Keratinocyte (primary cell): ENCODE data around the gene ARID1B. TPM values are rescaled to one million over a fixed set of nuclear protein-coding genes. Genes with fewer than 3 reads are reported as not detected.

Experiments
- DNase-seq: peaks from one replicate; pipeline ENCODE4 v3.0.0-alpha.2; 2011; ENCODE audit warnings: low read depth, missing footprints, low spot score
- FAIRE-seq: peaks from 2 replicates; lab custom pipeline; 2011; peaks lifted over from hg19 to GRCh38; lab: Jason Lieb, UNC
- H2AFZ ChIP-seq: 2 replicates; pipeline ENCODE4 v1.6.0; 2012; ENCODE audit warnings: low read length, control low read depth, inconsistent platforms; ENCODE audit not compliant: control insufficient read depth
- H3K27ac ChIP-seq: 2 replicates; pipeline ENCODE4 v1.5.1; 2011; ENCODE audit warnings: low read length; ENCODE audit not compliant: control insufficient read depth, insufficient read depth
- H3K27me3 ChIP-seq: 3 replicates; pipeline ENCODE4 v1.6.0; 2011; ENCODE audit warnings: low read length; ENCODE audit not compliant: control insufficient read depth, insufficient read depth; ENCODE audit errors: extremely low read depth
- H3K36me3 ChIP-seq, 2 experiments: 2 replicates in 1 of 2; 3 replicates in 1 of 2; pipeline ENCODE4 v1.5.1; 2011; ENCODE audit warnings: low read length in 2 of 2, mild to moderate bottlenecking in 1 of 2; ENCODE audit not compliant: control insufficient read depth in 2 of 2, insufficient read depth in 2 of 2; ENCODE audit errors: extremely low read depth in 1 of 2
- H3K4me1 ChIP-seq: 3 replicates; pipeline ENCODE4 v1.5.1; 2011; ENCODE audit warnings: low read length; ENCODE audit not compliant: control insufficient read depth, insufficient read depth; ENCODE audit errors: extremely low read depth
- H3K4me2 ChIP-seq: 3 replicates; pipeline ENCODE4 v1.6.0; 2011; ENCODE audit warnings: low read depth, low read length; ENCODE audit not compliant: control insufficient read depth, insufficient read depth; ENCODE audit errors: extremely low read depth
- H3K4me3 ChIP-seq, 3 experiments: fragments of 200-600 bp in 1 of 3; sonication (generic) in 1 of 3; 2 replicates in 2 of 3; 3 replicates in 1 of 3; pipeline ENCODE4 v1.5.1; 2011 to 2016; ENCODE audit warnings: low read length in 3 of 3, mild to moderate bottlenecking in 3 of 3, control low read depth in 2 of 3, inconsistent platforms in 1 of 3, low read depth in 1 of 3, mixed read lengths in 1 of 3, mixed run types in 1 of 3, moderate library complexity in 1 of 3; ENCODE audit not compliant: control insufficient read depth in 2 of 3, insufficient read depth in 2 of 3; ENCODE audit errors: extremely low read depth in 1 of 3
- H3K79me2 ChIP-seq: 2 replicates; pipeline ENCODE4 v1.6.0; 2012; ENCODE audit warnings: low read length; ENCODE audit not compliant: control insufficient read depth, insufficient read depth
- H3K9ac ChIP-seq: 3 replicates; pipeline ENCODE4 v1.6.0; 2011; ENCODE audit warnings: low read length; ENCODE audit not compliant: control insufficient read depth, insufficient read depth; ENCODE audit errors: extremely low read depth
- H3K9me1 ChIP-seq: 3 replicates; pipeline ENCODE4 v1.6.0; 2011; ENCODE audit warnings: low read length; ENCODE audit not compliant: control insufficient read depth, insufficient read depth; ENCODE audit errors: extremely low read depth
- H3K9me3 ChIP-seq: 2 replicates; pipeline ENCODE4 v1.5.1; 2012; ENCODE audit warnings: low read depth, low read length; ENCODE audit not compliant: control insufficient read depth
- H4K20me1 ChIP-seq: 3 replicates; pipeline ENCODE4 v1.6.0; 2011; ENCODE audit warnings: low read length; ENCODE audit not compliant: control insufficient read depth, insufficient read depth; ENCODE audit errors: extremely low read depth
- EZH2 ChIP-seq: IDR thresholded peaks from one replicate; pipeline ENCODE4 v1.6.1; 2012; ENCODE audit warnings: inconsistent platforms, mild to moderate bottlenecking, low read length, moderate library complexity
- dilution Hi-C: fragments of 300-500 bp; cut with MboI; formaldehyde crosslinking; loops from one replicate; pipeline ENCODE4 v1.7.0; 2020; ENCODE audit warnings: low sequenced_read_pairs; ENCODE audit not compliant: extremely low pct_ligation_motif_present
- polyA plus RNA-seq, 5 experiments: library from polyadenylated mRNA; depleted of rRNA in 3 of 5; stranded (reverse) in 3 of 5; stranded (forward) in 1 of 5; unstranded in 1 of 5; fragments of >200 nt; gene quantifications; 1 replicate in 1 of 5; 2 replicates in 3 of 5; 3 replicates in 1 of 5; pipeline versions ENCODE4 v1.2.1 to v1.2.3, GENCODE V29; 2011 to 2012; ENCODE audit warnings: missing spikeins in 2 of 5, low read depth in 1 of 5, low replicate concordance in 1 of 5
- TF ChIP-seq, protein P1 (sequence below), 3 experiments: IDR thresholded peaks in 1 of 3; conservative IDR thresholded peaks in 1 of 3; optimal IDR thresholded peaks in 1 of 3; 2 replicates in 2 of 3; 3 replicates in 1 of 3; pipeline versions ENCODE3 to v1.5.1; 2011; ENCODE audit warnings: low read length in 3 of 3, mild to moderate bottlenecking in 3 of 3, moderate library complexity in 2 of 3, control low read depth in 1 of 3, inconsistent platforms in 1 of 3; ENCODE audit not compliant: insufficient read depth in 2 of 3; ENCODE audit errors: extremely low read depth in 1 of 3

ARID1B gene
- polyA plus RNA-seq, 1 donor (not counting 4 experiments of a cell fraction or from before 2014, with no cell fraction given) = 14.9 TPM

DNA sequence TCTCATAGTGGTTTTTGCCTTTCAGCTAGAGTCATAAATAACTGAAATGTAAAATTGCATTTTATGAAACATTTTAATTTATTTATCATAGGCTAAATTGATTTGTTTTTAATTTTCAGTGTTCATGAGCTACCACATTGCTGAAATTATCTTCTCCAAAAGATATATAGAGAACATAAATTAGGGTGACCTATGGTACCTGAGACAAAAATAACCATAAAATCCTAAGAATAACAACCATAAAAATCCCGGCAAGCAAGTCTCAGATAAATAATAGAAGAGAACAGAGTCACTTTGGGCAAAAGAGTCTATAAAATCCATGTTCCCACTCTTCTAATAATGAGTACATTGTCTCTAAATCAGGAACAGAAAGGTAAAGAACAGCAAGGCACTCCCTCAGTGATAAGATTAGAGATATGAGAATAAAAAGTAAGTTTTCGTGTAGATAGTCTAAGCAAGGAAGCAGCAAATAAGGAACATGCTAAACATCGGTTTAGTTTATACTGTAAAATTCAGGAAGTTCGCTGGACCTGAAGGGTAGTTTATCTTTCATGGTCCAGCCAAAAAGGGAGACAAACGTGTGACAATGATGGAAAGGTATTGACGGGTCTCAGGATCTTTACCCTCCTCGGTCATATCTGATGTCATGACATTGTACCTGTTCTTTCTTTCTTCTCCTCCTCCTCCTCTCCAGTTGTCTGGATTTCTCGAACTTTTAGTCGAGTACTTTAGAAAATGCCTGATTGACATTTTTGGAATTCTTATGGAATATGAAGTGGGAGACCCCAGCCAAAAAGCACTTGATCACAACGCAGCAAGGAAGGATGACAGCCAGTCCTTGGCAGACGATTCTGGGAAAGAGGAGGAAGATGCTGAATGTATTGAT is 428.5 kb downstream of the ARID1B start:
- no peak for DNase-seq
- no peak for TF ChIP-seq EZH2
- TF ChIP-seq, protein P1, sequence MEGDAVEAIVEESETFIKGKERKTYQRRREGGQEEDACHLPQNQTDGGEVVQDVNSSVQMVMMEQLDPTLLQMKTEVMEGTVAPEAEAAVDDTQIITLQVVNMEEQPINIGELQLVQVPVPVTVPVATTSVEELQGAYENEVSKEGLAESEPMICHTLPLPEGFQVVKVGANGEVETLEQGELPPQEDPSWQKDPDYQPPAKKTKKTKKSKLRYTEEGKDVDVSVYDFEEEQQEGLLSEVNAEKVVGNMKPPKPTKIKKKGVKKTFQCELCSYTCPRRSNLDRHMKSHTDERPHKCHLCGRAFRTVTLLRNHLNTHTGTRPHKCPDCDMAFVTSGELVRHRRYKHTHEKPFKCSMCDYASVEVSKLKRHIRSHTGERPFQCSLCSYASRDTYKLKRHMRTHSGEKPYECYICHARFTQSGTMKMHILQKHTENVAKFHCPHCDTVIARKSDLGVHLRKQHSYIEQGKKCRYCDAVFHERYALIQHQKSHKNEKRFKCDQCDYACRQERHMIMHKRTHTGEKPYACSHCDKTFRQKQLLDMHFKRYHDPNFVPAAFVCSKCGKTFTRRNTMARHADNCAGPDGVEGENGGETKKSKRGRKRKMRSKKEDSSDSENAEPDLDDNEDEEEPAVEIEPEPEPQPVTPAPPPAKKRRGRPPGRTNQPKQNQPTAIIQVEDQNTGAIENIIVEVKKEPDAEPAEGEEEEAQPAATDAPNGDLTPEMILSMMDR (optimal IDR thresholded peaks at IDR 0.05 in 1 of 3, IDR thresholded peaks at IDR 0.05 in 1 of 3, conservative IDR thresholded peaks at IDR 0.05 in 1 of 3; ENCODE audit: extremely low read depth in 1 of 3, insufficient read depth in 2 of 3, low read length in 3 of 3) = no peak
- no peak overlapping the region for H3K4me3 ChIP-seq
- no peaks in the 10 kb centered on the region for H3K79me2 ChIP-seq
- no peaks in the 10 kb centered on the region for H3K4me1 ChIP-seq
- H3K36me3 ChIP-seq = peaks cover 7 to 20% of the 10 kb centered on the region in 2 experiments
- dilution Hi-C loops = no loop called here
- no peak overlapping the region for H3K27ac ChIP-seq
- no peak overlapping the region for H3K9ac ChIP-seq
- H3K9me3 ChIP-seq = no peaks in the 10 kb centered on the region
- no peaks in the 10 kb centered on the region for H4K20me1 ChIP-seq
- no peak overlapping the region for H3K4me2 ChIP-seq
- no peaks in the 10 kb centered on the region for H3K27me3 ChIP-seq
- H3K9me1 ChIP-seq = no peaks in the 10 kb centered on the region
- H2AFZ ChIP-seq = no peak overlapping the region
- no peak for FAIRE-seq

DNA sequence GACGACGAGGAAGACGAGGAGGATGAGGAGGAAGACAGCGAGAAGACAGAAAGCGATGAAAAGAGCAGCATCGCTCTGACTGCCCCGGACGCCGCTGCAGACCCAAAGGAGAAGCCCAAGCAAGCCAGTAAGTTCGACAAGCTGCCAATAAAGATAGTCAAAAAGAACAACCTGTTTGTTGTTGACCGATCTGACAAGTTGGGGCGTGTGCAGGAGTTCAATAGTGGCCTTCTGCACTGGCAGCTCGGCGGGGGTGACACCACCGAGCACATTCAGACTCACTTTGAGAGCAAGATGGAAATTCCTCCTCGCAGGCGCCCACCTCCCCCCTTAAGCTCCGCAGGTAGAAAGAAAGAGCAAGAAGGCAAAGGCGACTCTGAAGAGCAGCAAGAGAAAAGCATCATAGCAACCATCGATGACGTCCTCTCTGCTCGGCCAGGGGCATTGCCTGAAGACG is 429.2 kb downstream of the ARID1B start:
- H4K20me1 ChIP-seq = no peaks in the 10 kb centered on the region
- peaks cover 3 to 20% of the 10 kb centered on the region in 2 experiments for H3K36me3 ChIP-seq
- H2AFZ ChIP-seq = no peak overlapping the region
- no peak for FAIRE-seq
- H3K9me1 ChIP-seq = no peaks in the 10 kb centered on the region
- H3K4me1 ChIP-seq = no peaks in the 10 kb centered on the region
- dilution Hi-C loops = no loop called here
- no peaks in the 10 kb centered on the region for H3K79me2 ChIP-seq
- H3K27me3 ChIP-seq = no peaks in the 10 kb centered on the region
- no peaks in the 10 kb centered on the region for H3K9me3 ChIP-seq
- TF ChIP-seq EZH2 = no peak
- TF ChIP-seq, protein P1 (optimal IDR thresholded peaks at IDR 0.05 in 1 of 3, IDR thresholded peaks at IDR 0.05 in 1 of 3, conservative IDR thresholded peaks at IDR 0.05 in 1 of 3; ENCODE audit: extremely low read depth in 1 of 3, insufficient read depth in 2 of 3, low read length in 3 of 3) = no peak
- no peak overlapping the region for H3K4me2 ChIP-seq
- no peak overlapping the region for H3K27ac ChIP-seq
- H3K9ac ChIP-seq = no peak overlapping the region
- DNase-seq = no peak
- H3K4me3 ChIP-seq = no peak overlapping the region
